Astrocyte of the hippocampus (primary cell): Measurements from ENCODE around the gene SAMD14.

ENCODE experiments used
- DNase-seq: peaks from one replicate; pipeline ENCODE4 v3.0.0; 2011; ENCODE audit warnings: low read depth, low spot score

Gene SAMD14

GRCh38 chr17:50148226-50149090, 18.5 kb upstream of the SAMD14 start:
- peak; percentile 68 for DNase-seq

- DNase-seq, result peak; percentile 41
These were observed 17.9 kb upstream of the SAMD14 start for GRCh38 chr17:50147841-50148225.

GRCh38 chr17:50146927-50147665, 17.1 kb upstream of the SAMD14 start:
- no peak for DNase-seq

GRCh38 chr17:50146230-50146926, 16.4 kb upstream of the SAMD14 start:
- DNase-seq, result no peak

GRCh38 chr17:50145532-50146229, 15.7 kb upstream of the SAMD14 start:
- no peak for DNase-seq

- no peak for DNase-seq
These were observed 15.0 kb upstream of the SAMD14 start for GRCh38 chr17:50144845-50145531.

GRCh38 chr17:50144355-50144754, 14.4 kb upstream of the SAMD14 start:
- no peak for DNase-seq

GRCh38 chr17:50143461-50144176, 13.7 kb upstream of the SAMD14 start:
- DNase-seq, result no peak

- DNase-seq, result no peak
These were observed 11.8 kb upstream of the SAMD14 start for GRCh38 chr17:50141745-50142110.

- no peak for DNase-seq
These were observed 11.2 kb upstream of the SAMD14 start for GRCh38 chr17:50141026-50141744.

- DNase-seq, result peak; percentile 86
These were observed 10.3 kb upstream of the SAMD14 start for GRCh38 chr17:50139950-50140885.

- no peak for DNase-seq
These were observed 9.3 kb upstream of the SAMD14 start for GRCh38 chr17:50139185-50139783.

GRCh38 chr17:50137042-50137441, 7.1 kb upstream of the SAMD14 start:
- DNase-seq, result no peak

GRCh38 chr17:50136096-50136687, 6.2 kb upstream of the SAMD14 start:
- no peak for DNase-seq

- no peak for DNase-seq
These were observed 5.5 kb upstream of the SAMD14 start for GRCh38 chr17:50135316-50136095.

- no peak for DNase-seq
These were observed 4.5 kb upstream of the SAMD14 start for GRCh38 chr17:50134206-50135110.
